Progenitor cell of endocrine pancreas (in vitro differentiated cells): ENCODE results near the gene TRIM63. TPM values are rescaled to one million over a fixed set of nuclear protein-coding genes. Genes with fewer than 3 reads are reported as not detected.

ENCODE experiments used
- DNase-seq: peaks from one replicate; pipeline ENCODE4 v3.0.0; 2021; ENCODE audit warnings: low spot score; ENCODE audit not compliant: unreplicated experiment
- H3K27ac Mint-ChIP-seq: 2 replicates; pipeline ENCODE4 v1.8.0; 2021; ENCODE audit warnings: mild to moderate bottlenecking, moderate library complexity, mixed read lengths
- H3K27me3 Mint-ChIP-seq: 2 replicates; pipeline ENCODE4 v1.8.0; 2021; ENCODE audit warnings: mixed read lengths
- H3K36me3 Mint-ChIP-seq: 2 replicates; pipeline ENCODE4 v1.8.0; 2022; ENCODE audit warnings: mixed read lengths; ENCODE audit not compliant: insufficient read depth
- H3K4me1 Mint-ChIP-seq: 2 replicates; pipeline ENCODE4 v1.8.0; 2021; ENCODE audit warnings: low read depth, mixed read lengths
- H3K4me3 Mint-ChIP-seq: 2 replicates; pipeline ENCODE4 v1.8.0; 2021; ENCODE audit warnings: low read depth, mild to moderate bottlenecking, moderate library complexity, mixed read lengths
- H3K9me3 Mint-ChIP-seq: 2 replicates; pipeline ENCODE4 v1.8.0; 2021; ENCODE audit warnings: low read depth, mixed read lengths
- total RNA-seq: library from RNA; stranded (reverse); gene quantifications from 2 replicates; pipeline ENCODE4 v1.2.1, GENCODE V29; 2021
- TF ChIP-seq, protein P1 (sequence below): fragments of 200-600 bp; sonication (generic); IDR thresholded peaks from one replicate; pipeline ENCODE4 v1.5.0; 2021; ENCODE audit warnings: antibody characterized with exemption, mild to moderate bottlenecking; ENCODE audit not compliant: unreplicated experiment

The TRIM63 gene
- total RNA-seq, 1 donor from 2014 or later, result not detected

DNA sequence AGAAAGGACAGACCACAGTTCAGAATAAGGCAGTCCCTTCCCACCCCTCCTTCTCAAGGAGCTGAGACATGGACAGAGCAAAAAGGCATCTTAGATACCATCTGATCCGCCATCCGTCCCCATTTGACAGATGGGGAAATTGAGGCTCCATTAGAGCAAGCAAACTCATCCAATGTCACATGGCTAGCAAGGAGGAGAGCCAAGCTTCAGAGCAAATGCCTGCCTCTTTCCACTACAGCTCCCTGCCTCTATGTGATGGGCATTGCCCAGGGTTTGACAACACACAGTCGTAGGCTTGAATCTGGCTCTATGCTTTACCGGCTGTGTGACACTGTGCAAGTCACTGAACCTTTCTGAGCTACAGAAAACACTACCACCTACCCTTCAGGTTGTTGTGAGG, 25.5 kb downstream of the TRIM63 start:
- H3K27me3 Mint-ChIP-seq, result peaks cover 54% of the 10 kb centered on the region
- no peak for DNase-seq
- H3K4me3 Mint-ChIP-seq, result no peak overlapping the region
- no peaks in the 10 kb centered on the region for H3K9me3 Mint-ChIP-seq
- TF ChIP-seq, protein P1, sequence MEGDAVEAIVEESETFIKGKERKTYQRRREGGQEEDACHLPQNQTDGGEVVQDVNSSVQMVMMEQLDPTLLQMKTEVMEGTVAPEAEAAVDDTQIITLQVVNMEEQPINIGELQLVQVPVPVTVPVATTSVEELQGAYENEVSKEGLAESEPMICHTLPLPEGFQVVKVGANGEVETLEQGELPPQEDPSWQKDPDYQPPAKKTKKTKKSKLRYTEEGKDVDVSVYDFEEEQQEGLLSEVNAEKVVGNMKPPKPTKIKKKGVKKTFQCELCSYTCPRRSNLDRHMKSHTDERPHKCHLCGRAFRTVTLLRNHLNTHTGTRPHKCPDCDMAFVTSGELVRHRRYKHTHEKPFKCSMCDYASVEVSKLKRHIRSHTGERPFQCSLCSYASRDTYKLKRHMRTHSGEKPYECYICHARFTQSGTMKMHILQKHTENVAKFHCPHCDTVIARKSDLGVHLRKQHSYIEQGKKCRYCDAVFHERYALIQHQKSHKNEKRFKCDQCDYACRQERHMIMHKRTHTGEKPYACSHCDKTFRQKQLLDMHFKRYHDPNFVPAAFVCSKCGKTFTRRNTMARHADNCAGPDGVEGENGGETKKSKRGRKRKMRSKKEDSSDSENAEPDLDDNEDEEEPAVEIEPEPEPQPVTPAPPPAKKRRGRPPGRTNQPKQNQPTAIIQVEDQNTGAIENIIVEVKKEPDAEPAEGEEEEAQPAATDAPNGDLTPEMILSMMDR, result no peak
- H3K36me3 Mint-ChIP-seq, result no peaks in the 10 kb centered on the region
- H3K27ac Mint-ChIP-seq, result no peak overlapping the region
- peaks cover 2% of the 10 kb centered on the region for H3K4me1 Mint-ChIP-seq

DNA sequence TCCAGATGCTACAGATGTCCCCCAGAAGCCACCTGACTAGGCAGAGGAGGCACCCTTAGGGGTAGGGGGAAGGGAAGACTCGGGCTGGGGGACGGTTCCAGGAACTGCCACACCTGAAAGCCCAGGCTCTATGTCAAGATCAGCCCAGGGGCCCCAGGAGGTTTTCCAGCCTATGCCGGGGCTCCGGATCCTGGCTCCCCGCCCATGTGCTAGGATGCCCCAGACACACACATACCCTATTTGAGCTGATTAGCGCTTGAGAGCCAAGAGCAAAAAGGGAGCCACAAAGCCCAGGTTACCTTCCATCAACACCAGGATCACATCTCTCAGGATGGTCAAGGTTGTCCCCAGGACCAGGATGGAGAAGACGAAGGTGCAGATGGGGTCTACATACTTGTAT, 26.0 kb downstream of the TRIM63 start:
- no peak overlapping the region for H3K27ac Mint-ChIP-seq
- peaks cover 48% of the 10 kb centered on the region for H3K27me3 Mint-ChIP-seq
- H3K4me3 Mint-ChIP-seq, result no peak overlapping the region
- peaks cover 2% of the 10 kb centered on the region for H3K4me1 Mint-ChIP-seq
- DNase-seq, result no peak
- no peaks in the 10 kb centered on the region for H3K9me3 Mint-ChIP-seq
- TF ChIP-seq, protein P1, result no peak
- H3K36me3 Mint-ChIP-seq, result no peaks in the 10 kb centered on the region

DNA sequence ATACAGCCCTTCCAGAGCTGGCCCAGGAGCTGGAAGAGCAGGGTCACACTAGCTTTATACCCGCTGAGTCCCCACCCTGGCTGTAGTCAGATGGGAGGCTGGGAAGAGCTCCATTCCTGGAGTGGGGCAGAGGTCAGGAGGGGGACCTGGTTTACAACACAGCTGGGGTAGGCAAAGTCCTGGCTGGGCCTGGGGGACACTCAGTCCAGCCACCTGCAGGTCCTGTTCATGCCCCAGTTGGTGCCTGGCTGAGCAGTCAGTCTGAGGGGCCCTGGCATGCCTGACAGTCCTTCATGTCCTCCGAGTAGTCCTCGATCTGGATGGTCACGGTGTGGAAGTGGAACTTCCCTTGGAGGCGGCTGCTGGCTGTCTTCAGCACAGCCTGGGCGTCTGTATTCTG, 28.5 kb downstream of the TRIM63 start:
- Mint-ChIP-seq H3K4me1 (peaks cover 8% of the 10 kb centered on the region), H3K4me3 (no peak overlapping the region), H3K27ac (no peak overlapping the region), H3K36me3 (no peaks in the 10 kb centered on the region), H3K9me3 (no peaks in the 10 kb centered on the region), H3K27me3 (peaks cover 40% of the 10 kb centered on the region)
- no peak for DNase-seq
- TF ChIP-seq, protein P1, result no peak

DNA sequence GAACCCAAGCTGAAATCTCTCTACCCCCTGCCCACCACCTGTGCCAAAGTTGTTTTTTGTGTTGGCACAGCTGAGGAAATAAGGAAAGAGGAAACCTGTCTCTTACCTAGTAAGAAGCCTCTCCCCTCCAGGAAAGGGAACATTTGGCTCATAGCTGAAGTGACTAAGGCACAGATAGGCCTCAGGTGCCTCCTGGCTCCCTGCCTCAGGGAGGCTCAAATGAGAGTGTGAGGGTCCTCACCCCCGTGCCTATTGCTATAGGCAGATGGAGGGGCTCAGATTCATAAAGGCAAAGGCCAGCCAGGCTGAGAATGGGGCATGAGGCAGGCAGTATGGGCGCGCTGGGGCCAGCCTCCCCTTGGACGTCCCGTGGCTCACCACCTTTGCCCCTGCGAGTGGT, 29.0 kb downstream of the TRIM63 start:
- TF ChIP-seq, protein P1, result no peak
- Mint-ChIP-seq H3K9me3 (no peaks in the 10 kb centered on the region), H3K27ac (no peak overlapping the region), H3K4me3 (no peak overlapping the region), H3K36me3 (no peaks in the 10 kb centered on the region), H3K4me1 (peaks cover 8% of the 10 kb centered on the region), H3K27me3 (peaks cover 37% of the 10 kb centered on the region)
- no peak for DNase-seq

DNA sequence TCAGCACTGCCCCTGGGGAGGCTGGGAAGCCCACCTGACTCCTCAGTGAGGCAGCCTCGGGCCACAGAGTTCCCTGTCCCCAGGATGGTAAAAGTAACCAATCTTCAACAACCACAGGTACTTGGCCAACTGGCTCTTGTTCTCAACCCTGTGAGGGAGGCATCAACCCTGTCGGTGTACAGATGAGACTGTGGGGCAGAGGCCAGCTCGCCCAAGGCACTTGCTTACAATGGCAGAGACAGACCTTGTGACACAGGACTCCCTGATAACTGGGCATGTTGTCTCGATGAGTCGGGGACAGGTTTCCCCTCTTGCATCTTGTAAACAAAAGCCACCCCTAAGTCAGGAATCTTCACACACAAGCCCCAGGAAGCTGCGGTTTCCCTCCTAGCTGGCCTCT, 29.5 kb downstream of the TRIM63 start:
- H3K27ac Mint-ChIP-seq, result no peak overlapping the region
- H3K4me1 Mint-ChIP-seq, result peaks cover 8% of the 10 kb centered on the region
- no peaks in the 10 kb centered on the region for H3K36me3 Mint-ChIP-seq
- H3K27me3 Mint-ChIP-seq, result peaks cover 31% of the 10 kb centered on the region
- H3K9me3 Mint-ChIP-seq, result no peaks in the 10 kb centered on the region
- H3K4me3 Mint-ChIP-seq, result no peak overlapping the region
- no peak for DNase-seq
- TF ChIP-seq, protein P1, result no peak
